HG03139 (cell line): ENCODE results near the gene NCOA5.
"Not testable (repeated sequence)": the region's sequence is repeated elsewhere in the genome, so short reads cannot be mapped to it uniquely, and the experiment has no call there.

ENCODE experiments used
- ATAC-seq: cut with Tn5 transposase; IDR thresholded peaks from one replicate; pipeline ENCODE4 v1.9.1; 2021; ENCODE audit not compliant: unreplicated experiment

The NCOA5 gene

GRCh38 chr20:46121184-46121930 is 31.6 kb upstream of the NCOA5 start:
- ATAC-seq, result no peak

DNA sequence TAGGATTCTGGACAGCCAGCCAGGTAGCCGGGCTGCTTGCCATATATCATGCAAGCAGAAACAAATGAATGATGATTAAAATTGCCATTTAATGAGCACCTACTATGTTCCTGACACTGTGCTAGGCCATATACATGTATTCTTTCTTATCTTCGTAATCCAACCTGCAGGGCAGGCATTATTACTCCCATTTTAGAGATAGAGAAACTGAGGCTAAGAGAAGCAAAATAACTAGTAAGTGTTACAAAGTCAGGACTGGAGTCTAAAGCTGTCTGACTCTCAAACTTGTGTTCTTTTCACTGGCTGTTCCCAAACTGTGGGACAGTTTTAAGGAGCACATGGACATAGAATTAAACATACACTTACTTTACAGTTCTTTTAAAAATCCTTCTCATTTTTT is 30.4 kb upstream of the NCOA5 start:
- ATAC-seq, result no peak

GRCh38 chr20:46119547-46119946 is 29.8 kb upstream of the NCOA5 start:
- no peak for ATAC-seq

DNA sequence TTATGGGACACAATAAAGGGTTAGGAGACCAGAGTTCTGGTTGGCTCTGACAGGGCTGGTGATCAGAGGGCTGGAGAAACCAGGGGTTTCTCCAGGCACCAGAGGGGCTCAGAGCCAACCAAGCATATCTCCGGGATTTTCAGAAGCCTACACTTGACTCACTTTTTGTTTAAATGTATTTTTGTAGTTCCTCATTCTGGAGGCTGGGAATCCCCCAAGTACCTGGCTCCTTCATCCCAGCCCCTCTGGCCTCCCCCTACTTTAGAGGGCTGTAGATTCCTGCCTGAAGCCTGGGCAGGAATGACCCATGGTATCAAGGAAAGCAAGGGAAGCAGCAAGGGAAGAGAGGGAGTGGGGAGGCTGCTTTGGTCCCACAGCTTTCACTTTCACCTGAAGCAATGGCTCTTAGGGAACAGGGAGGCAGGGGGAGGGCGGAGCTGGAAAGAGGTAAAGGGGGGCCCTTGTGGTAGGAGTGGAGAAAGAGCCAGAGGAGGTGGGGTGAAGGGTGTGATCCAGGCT is 29.3 kb upstream of the NCOA5 start:
- peak; percentile 38 for ATAC-seq

DNA sequence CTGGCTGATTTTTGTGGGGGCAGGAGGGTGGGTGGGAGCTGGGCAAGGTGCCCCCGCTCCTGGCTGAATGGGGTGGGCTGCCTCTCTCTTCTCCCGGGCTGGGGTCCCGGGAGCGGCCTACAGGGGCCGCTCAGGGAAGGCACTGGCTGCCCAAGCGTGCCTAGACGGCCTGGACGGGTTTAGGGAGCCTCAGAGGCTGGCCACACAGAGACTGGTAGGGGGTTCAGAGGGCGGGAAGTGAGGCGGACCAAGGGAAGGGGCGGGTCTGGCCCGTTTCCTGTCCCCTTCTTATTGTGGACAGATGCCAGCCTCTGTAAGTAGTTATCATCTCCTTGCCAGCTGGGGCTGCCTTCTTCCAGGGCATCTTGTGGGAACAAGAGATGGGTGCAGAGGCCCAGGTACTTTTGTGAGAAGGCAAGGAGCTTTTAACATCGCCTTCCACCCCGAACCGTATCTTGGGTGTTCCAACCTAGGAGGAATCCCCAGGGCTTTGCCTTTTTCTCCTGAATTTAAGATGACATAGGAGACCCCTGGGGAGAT is 28.8 kb upstream of the NCOA5 start:
- peak; percentile 37 for ATAC-seq

GRCh38 chr20:46117704-46118467 is 28.1 kb upstream of the NCOA5 start, which contains the start of gene CD40:
Gene CD40 (plus strand): TSS chr20:46118314. CDS start chr20:46118344, 30 bp downstream.
- peak; percentile 64 for ATAC-seq

- no peak for ATAC-seq
Observed at GRCh38 chr20:46114449-46114848, 24.7 kb upstream of the NCOA5 start.

DNA sequence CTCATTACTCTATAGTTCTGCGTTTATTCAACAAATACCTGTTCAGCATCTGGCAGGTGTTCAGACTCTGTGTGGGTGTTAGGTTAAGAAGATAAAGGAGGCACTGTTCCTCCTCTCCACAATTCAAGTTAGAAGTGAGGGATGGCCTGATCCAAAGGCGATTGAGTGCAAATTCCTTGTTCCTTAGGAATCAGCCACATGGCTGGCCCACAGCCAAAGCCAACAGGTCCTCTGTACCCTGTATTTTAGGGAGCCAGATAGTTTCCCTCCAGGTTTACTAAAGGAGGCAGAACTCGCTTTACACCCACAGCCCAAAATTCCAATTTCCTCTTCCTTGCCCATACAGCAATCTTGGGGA is 23.3 kb upstream of the NCOA5 start:
- ATAC-seq, result no peak

- no peak for ATAC-seq
Observed at GRCh38 chr20:46112430-46113112, 22.8 kb upstream of the NCOA5 start.

DNA sequence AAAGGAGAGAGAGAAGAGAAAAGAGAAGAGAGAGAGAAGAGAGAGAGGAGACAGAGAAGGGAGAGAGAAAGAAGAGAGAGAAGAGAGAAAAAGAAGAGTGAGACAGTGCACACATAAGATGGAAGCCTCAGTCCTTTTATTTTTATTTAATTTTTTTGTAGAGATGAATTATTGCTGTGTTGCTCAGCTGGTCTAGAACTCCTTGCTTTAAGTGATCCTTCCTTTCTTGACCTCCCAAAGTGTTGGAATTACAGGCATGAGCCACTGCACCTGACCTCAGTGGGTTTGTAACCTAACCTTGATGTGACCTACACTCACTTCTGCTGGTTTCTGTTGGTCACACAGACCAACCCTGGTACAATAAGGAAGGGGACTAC is 22.1 kb upstream of the NCOA5 start:
- no peak for ATAC-seq

DNA sequence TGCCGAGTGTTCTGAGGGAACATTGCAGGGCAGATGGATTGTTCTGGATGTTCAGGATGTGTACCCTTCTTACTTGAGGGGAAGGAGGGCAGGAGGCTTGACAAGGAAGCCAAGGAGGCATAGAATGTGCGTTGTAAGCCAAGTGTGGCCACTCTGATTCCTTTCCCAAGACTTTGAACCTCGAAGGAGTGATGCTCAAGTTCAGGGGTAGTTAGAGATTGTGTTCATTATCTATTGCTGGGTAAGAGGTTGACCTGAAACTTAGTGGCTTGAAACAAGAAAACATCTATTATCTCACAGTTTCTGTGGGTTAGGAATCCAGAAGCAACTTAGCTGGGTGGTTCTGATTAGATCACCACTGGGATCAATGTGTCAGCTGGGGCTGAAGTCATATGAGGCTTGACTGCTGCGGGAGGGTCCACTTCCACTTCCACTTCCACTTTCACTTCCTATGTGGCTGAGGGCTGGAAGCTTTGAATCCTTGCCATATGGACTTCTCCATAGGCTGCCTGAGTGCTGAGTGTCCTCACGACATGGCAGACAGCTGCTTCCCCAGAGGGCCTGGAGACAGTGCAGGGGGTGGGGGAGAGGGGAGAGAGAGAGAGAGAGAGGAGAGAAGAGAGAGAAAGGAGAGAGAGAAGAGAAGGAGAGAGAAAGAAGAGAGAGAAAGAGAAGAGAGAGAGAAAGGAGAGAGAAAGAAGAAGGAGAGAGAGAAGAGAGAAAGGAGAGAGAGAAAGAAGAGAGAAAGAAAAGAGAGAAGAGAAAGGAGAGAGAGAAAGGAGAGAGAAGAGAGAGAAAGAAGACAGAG is 21.5 kb upstream of the NCOA5 start:
- ATAC-seq, result peak; percentile 40

- ATAC-seq, result no peak
Observed at GRCh38 chr20:46108976-46109375, 19.2 kb upstream of the NCOA5 start.

DNA sequence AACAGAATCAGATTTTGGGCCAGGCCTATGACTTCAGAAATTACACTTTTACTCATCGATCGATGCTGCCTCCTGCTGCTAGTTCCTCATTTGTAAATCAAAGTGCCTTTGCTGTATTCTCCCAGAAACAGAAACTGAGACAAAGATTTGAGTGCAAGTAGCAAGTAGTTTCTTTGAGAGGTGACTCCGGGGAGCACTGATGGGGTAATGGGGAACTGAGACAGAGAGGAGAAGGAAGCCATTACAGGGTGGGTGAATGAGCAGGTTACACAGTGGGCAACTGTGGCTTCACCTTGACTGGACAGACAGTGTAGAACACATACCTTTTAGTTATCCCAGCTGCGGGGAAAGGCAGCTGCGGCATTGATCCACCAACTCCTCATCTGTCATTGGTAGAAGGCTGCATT is 18.7 kb upstream of the NCOA5 start:
- ATAC-seq, result peak; percentile 73

GRCh38 chr20:46107061-46107460 is 17.3 kb upstream of the NCOA5 start:
- ATAC-seq, result no peak

DNA sequence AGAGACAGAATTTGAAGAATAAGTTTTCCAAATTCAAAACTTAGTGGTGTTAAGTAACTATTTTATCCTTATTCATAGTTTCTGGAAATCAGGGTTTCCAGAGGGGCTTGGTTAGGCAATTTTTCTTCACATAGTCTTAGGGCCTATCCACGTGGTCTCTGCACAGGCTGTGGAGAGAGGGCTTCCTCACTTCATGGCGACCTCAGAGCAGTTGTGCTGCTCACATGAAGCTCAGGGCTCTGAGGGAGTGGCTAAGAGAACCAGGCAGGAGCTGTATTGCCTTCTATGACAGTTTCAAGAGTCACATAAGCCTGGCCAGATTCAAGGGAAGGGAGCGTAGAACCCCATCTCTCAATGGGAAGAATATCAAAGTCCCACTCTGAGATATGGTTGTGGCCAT is 14.5 kb upstream of the NCOA5 start:
- ATAC-seq, result no peak

- ATAC-seq, result no peak
Observed at GRCh38 chr20:46102940-46103339, 13.2 kb upstream of the NCOA5 start.

- no peak for ATAC-seq
Observed at GRCh38 chr20:46101957-46102356, 12.2 kb upstream of the NCOA5 start.

DNA sequence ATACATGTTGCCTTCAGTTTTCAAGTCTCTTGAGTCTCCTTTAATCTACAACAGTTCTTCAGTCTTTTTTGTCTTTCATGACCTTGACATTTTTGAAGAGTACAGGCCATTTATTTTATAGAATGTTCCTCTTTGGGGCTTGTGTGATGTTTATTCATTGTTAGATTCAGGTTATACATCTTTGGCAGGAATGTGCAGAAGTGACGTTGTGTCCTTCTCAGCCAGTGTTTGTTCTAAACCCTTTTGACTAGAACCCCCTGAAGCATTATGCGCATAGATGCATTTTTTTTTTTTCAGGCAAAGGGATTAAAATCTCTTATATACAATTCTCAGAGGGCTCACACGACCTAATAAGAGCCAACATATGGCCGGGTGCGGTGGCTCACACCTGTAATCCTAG is 11.2 kb upstream of the NCOA5 start:
- no peak for ATAC-seq

DNA sequence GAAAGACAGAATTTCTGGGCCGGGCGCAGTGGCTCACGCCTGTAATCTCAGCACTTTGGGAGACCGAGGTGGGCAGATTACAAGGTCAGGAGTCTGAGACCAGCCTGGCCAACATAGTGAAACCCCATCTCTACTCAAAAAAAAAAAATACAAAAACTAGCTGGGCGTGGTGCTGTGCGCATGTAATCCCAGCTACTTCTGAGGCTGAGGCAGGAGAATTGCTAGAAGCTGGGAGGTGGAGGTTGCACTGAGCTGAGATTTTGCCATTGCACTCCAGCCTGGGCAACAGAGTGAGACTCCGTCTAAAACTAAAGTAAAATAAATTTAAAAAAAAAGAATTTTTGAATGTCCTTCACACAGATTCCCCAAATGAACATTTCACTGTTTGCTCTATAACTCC is 10.7 kb upstream of the NCOA5 start:
- not testable (repeated sequence) for ATAC-seq

DNA sequence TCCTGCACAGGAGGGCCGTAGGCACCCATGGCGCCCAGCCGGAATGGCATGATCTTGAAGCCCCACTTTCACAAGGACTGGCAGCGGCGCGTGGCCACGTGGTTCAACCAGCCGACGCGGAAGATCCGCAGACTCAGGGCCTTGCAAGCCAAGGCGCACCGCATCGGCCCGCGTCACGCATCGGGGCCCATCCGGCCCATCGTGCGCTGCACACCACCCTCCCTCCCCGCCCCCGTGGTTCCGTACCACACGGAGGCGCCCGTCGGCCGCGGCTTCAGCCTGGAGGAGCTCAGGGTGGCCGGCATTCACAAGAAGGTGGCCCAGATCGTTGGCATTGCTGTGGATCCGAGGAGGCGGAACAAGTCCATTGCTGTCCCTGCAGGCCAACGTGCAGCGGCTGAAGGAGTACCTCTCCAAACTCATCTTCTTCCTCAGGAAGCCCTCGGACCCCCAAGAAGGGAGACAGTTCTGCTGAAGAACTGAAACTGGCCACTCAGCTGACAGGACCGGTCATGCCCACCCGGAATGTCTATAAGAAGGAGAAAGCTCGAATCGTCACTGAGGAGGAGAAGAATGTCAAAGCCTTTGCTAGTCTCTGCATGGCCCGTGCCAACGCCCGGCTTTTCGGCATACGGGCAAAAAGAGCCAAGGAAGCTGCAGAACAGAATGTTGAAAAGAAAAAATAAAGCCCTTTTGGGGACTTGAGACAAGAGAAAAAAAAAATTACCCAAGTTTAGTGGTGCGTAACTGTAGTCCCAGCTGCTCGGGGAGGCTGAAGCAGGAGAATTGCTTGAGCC is 9.9 kb upstream of the NCOA5 start:
- ATAC-seq, result no peak
